MCF 10A (cell line): ENCODE data around the gene CTCF. TPM values are rescaled to one million over a fixed set of nuclear protein-coding genes. Genes with fewer than 3 reads are reported as not detected.
A peak's percentile ranks its signal among the peaks of the same experiment; 100 is the strongest.

Experiments
- BruUV-seq: library from RNA; stranded (reverse); fragments of 400-500 nt; replicated peaks from 2 replicates; lab custom pipeline; 2021; lab: Mats Ljungman, UMichigan
- CTCF ChIA-PET: fragments of 300-600 bp; sonication (Branson Sonifier 250); formaldehyde crosslinking; extraction: SDS; loops from one replicate; lab custom pipeline; 2021; ENCODE audit warnings: antibody characterized with exemption, inconsistent platforms; lab: Yijun Ruan, JAX
- POLR2A ChIA-PET: fragments of 300-600, 350-650 bp; sonication (Branson Sonifier 250); formaldehyde crosslinking; extraction: SDS; loops from one replicate; lab custom pipeline; 2020; ENCODE audit warnings: antibody characterized with exemption, inconsistent platforms; lab: Yijun Ruan, JAX
- DNase-seq: peaks from one replicate; pipeline ENCODE4 v3.0.0-alpha.2; 2018; ENCODE audit not compliant: unreplicated experiment
- H3K27ac Mint-ChIP-seq: one replicate; pipeline ENCODE4 v1.8.0; 2022; ENCODE audit warnings: mild to moderate bottlenecking, low read depth, mixed read lengths; ENCODE audit not compliant: unreplicated experiment
- H3K27me3 Mint-ChIP-seq: one replicate; pipeline ENCODE4 v1.8.0; 2022; ENCODE audit warnings: mixed read lengths; ENCODE audit not compliant: insufficient read depth, unreplicated experiment
- H3K36me3 Mint-ChIP-seq: one replicate; pipeline ENCODE4 v1.8.0; 2022; ENCODE audit warnings: mild to moderate bottlenecking, moderate library complexity, mixed read lengths; ENCODE audit not compliant: insufficient read depth, unreplicated experiment
- H3K4me1 Mint-ChIP-seq: one replicate; pipeline ENCODE4 v1.8.0; 2022; ENCODE audit warnings: mixed read lengths; ENCODE audit not compliant: insufficient read depth, unreplicated experiment
- H3K4me3 Mint-ChIP-seq: one replicate; pipeline ENCODE4 v1.8.0; 2022; ENCODE audit warnings: mild to moderate bottlenecking, moderate library complexity, mixed read lengths; ENCODE audit not compliant: unreplicated experiment
- H3K9me3 Mint-ChIP-seq: one replicate; pipeline ENCODE4 v1.8.0; 2022; ENCODE audit warnings: mixed read lengths; ENCODE audit not compliant: unreplicated experiment
- intact Hi-C: fragments of 100-400 bp; cut with micrococcal nuclease; formaldehyde crosslinking; loops from 2 replicates; pipeline ENCODE4 v1.14.1; 2022
- total RNA-seq: library from RNA; stranded (reverse); gene quantifications from 2 replicates; pipeline ENCODE4 v1.2.3, GENCODE V29; 2022
- TF ChIP-seq, protein P1 (sequence below): fragments of 200-600 bp; IDR thresholded peaks from one replicate; pipeline ENCODE4 v1.8.0; 2022; ENCODE audit warnings: antibody characterized with exemption, mild to moderate bottlenecking; ENCODE audit not compliant: unreplicated experiment

The CTCF gene
- total RNA-seq, 1 experiment from 2014 or later = 40.6 TPM

DNA sequence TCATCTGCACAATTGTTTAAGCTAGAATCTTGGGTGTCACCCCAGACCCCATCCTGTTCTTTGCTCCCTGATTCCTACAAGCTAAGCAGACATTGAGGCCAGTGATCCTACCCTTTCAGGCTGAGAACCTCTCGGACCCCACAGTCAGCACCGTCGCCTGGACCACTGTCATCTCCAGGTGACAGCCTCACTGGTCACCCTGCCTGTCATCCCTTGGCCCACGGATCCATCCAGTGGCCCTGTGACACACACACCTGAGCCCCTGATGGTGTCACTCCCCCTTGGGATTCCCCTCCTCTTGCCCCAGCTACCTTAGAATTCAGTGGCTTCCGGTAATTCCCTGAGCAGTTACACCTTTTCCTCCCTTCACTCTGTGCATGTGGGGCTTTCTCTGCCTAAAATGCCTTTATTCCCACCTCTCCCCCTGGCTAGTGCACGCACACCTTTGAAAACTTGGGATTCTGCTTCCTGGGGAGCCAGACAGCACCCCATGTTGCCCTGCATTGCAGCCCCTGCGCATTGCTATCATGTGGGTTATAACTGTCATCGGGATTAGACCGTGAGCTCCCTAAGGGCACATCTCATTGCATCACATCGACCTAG, 107.3 kb downstream of the CTCF start:
- TF ChIP-seq, protein P1, sequence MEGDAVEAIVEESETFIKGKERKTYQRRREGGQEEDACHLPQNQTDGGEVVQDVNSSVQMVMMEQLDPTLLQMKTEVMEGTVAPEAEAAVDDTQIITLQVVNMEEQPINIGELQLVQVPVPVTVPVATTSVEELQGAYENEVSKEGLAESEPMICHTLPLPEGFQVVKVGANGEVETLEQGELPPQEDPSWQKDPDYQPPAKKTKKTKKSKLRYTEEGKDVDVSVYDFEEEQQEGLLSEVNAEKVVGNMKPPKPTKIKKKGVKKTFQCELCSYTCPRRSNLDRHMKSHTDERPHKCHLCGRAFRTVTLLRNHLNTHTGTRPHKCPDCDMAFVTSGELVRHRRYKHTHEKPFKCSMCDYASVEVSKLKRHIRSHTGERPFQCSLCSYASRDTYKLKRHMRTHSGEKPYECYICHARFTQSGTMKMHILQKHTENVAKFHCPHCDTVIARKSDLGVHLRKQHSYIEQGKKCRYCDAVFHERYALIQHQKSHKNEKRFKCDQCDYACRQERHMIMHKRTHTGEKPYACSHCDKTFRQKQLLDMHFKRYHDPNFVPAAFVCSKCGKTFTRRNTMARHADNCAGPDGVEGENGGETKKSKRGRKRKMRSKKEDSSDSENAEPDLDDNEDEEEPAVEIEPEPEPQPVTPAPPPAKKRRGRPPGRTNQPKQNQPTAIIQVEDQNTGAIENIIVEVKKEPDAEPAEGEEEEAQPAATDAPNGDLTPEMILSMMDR = no peak

DNA sequence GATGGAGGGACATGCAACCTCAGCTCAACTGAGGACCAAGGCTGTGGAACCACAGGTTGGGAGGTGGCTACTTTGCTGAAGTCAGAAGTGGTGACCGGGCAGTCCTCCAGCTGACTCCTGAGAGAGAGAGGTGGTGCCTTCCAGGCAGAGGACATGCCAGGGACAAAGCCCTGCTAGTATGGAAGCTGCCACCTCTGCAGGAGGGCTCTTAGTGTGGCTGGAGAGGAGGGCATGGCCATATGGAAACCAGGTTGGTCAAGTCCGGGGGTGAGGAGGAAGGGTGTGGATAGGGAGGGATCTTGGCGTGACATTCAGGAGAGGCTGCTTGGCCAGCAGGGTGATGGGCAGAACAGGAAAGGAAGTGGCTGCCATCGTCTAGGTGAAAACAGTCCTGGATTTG, 110.0 kb downstream of the CTCF start:
- Mint-ChIP-seq H3K4me3 (no peak overlapping the region), H3K27me3 (no peaks in the 10 kb centered on the region), H3K9me3 (no peaks in the 10 kb centered on the region), H3K27ac (peak overlapping the region; percentile 73), H3K4me1 (peaks cover 15% of the 10 kb centered on the region), H3K36me3 (peaks cover 11% of the 10 kb centered on the region)
- BruUV-seq = no TSS peak
- ChIA-PET POLR2A (interaction anchor here (1.1 to 1.3 kb wide), 3 partner anchors 24 to 110 kb away, joined by 3 to 7 read pairs (median 4); partner anchors contain the start of genes CTCF and GFOD2), CTCF (interaction anchor here (0.6 to 3.3 kb wide), 35 partner anchors 10 to 368 kb away, joined by 3 to 15 read pairs (median 4); partner anchors contain the start of genes ACD, CTCF, PARD6A and RANBP10)
- TF ChIP-seq, protein P1 = no peak
- DNase-seq = no peak
- intact Hi-C loops = loop anchor here (1.0 to 10.0 kb wide), 2 partner anchors 135 to 172 kb away; partner anchors contain the start of genes CENPT, NUTF2 and THAP11

More for the DNA sequence above, 107.3 kb downstream of the CTCF start:
- CTCF ChIA-PET = interaction anchor here (0.5 to 2.4 kb wide), 10 partner anchors 18 to 420 kb away, joined by 3 to 9 read pairs (median 3); partner anchors contain the start of gene CTCF
- H3K27me3 Mint-ChIP-seq = no peaks in the 10 kb centered on the region
- H3K36me3 Mint-ChIP-seq = peaks cover 9% of the 10 kb centered on the region
- POLR2A ChIA-PET = interaction anchor here (1.2 to 1.5 kb wide), 2 partner anchors 43 to 148 kb away, joined by 3 to 5 read pairs; no protein-coding TSS in a partner anchor
- no peak overlapping the region for H3K4me3 Mint-ChIP-seq
- BruUV-seq = no TSS peak
- H3K4me1 Mint-ChIP-seq = peaks cover 15% of the 10 kb centered on the region
- no peaks in the 10 kb centered on the region for H3K9me3 Mint-ChIP-seq
- H3K27ac Mint-ChIP-seq = no peak overlapping the region
- intact Hi-C loops = loop anchor here (10.0 kb wide), 1 partner anchor 175 kb away; the partner anchor contains the start of genes CENPT, NUTF2 and THAP11
- DNase-seq = no peak

DNA sequence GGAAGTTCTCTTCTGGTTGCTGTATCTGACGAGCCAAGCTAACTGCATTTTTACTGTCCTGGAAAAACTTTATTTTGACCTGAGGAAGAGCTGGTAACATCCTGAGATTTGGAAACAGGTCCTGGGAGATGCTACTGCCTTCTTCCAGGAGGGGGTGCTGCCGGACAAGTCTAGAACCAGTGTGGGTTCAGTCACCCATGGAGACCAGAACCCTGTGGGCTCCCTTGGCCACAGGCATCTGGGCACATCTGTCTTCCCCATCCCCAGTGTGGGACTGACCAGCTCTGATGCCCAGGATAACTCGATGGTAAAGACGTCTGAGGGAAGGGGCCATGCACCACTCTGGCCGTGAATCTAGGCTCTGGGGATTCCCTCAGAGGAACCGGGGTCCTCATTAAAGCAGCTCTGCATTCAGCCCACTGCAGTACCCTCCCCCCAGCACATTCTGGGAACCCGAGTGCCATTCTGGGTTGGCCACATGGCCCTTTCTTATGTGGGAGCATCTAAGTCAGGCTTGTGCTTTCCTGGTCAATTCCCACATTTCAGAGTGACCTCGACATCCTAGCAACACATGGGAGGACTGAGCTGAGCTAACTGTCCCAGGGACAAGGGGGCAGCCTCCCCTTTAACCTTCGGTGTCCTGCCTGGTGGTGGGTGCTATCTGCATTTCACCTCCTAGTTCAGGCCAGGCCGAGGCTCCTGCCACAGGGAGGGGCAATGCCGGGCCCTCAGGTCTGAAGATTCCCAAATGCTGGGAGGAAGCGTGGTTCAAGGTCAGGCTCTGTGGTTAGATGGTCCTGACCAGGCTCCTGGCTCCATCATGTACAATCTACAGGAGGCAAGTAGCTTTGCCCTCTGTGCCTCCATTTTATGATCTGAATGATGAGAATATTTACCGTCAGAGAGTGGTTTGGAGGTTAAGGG, 110.7 kb downstream of the CTCF start:
- POLR2A ChIA-PET = interaction anchor here (1.1 to 1.3 kb wide), 3 partner anchors 23 to 110 kb away, joined by 3 to 7 read pairs (median 4); partner anchors contain the start of genes CTCF and GFOD2
- Mint-ChIP-seq H3K27me3 (no peaks in the 10 kb centered on the region), H3K4me3 (no peak overlapping the region), H3K9me3 (no peaks in the 10 kb centered on the region), H3K27ac (peak overlapping the region; percentile 73), H3K4me1 (peaks cover 15% of the 10 kb centered on the region), H3K36me3 (peaks cover 14% of the 10 kb centered on the region)
- CTCF ChIA-PET = interaction anchor here (0.6 to 3.3 kb wide), 38 partner anchors 9 to 367 kb away, joined by 3 to 15 read pairs (median 4); partner anchors contain the start of genes ACD, CTCF, NUTF2 and PARD6A
- no TSS peak for BruUV-seq
- TF ChIP-seq, protein P1 = peak; percentile 68
- DNase-seq = peak; percentile 83
- intact Hi-C loops = loop anchor here (1.0 to 10.0 kb wide), 3 partner anchors 134 to 255 kb away; partner anchors contain the start of genes CENPT, NUTF2 and THAP11
